UCSD-AML1 (cell line): Measurements from ENCODE around the gene RYR1.
"Not testable (repeated sequence)": the region's sequence is repeated elsewhere in the genome, so short reads cannot be mapped to it uniquely, and the experiment has no call there.

Experiments used
- DNase-seq: peaks from one replicate; lab custom pipeline; 2025; ENCODE audit not compliant: unreplicated experiment; lab: John Stamatoyannopoulos, UW

The RYR1 gene

GRCh38 chr19:38425810-38426466 is 7.6 kb upstream of the RYR1 start, which contains the start of gene RASGRP4:
RASGRP4 (minus strand) TSS chr19:38426219; CDS start chr19:38426091, 128 bp downstream.
- peak; percentile 90 for DNase-seq

- DNase-seq, result not testable (repeated sequence)
These were observed 6.3 kb upstream of the RYR1 start for GRCh38 chr19:38427035-38427677.

DNA sequence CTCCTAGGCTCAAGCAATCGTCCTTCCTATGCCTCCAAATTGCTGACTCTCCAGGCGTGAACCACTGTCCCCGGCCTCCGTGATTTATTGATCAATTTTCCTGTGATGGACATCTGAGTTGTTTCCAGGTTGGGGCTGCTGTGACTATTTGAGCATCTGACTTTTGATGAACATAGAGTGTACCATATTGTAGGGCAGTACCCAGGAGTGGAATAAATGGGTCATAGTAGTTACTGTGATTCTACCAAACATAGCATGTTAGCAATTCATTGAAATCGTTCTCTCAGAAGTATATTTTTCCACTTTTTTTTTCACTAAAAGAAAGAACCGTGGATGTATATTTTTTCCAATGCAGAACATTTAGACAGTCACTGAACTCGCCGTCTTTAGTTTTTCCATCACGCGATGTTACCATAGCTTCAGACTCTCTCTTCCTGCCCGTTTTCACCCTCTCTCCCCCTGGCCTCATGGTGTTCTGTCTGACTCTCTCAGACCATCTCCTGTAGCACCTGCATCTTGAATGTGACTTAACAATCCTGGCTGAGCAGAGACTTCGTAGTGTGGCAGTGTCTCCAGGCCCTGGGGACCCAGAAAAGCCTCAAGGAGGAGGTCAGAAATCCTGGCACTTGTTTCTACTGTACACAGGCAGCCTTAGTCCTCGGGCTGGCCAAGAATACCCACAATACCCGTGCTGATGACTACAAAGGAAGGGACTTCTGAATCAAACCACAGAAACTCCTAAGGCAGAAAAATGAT is 4.3 kb upstream of the RYR1 start:
- peak; percentile 26 for DNase-seq

DNA sequence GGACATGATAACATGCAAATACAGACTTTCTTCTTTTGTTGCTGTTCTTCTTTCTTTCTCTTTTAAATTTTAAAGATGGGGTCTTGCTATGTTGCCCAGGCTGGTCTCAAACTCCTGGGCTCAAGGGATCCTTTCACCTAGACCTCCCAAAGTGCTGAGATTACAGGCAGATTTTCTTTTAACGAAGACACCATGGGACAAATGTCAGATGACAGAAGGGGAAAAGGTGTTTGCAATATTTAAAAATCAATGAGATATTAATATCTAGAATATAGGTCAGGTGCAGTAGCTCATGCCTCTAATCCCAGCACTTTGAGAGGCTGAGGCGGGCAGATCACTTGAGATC is 3.7 kb upstream of the RYR1 start:
- DNase-seq, result no peak

GRCh38 chr19:38430931-38431330 is 2.6 kb upstream of the RYR1 start:
- DNase-seq, result no peak

DNA sequence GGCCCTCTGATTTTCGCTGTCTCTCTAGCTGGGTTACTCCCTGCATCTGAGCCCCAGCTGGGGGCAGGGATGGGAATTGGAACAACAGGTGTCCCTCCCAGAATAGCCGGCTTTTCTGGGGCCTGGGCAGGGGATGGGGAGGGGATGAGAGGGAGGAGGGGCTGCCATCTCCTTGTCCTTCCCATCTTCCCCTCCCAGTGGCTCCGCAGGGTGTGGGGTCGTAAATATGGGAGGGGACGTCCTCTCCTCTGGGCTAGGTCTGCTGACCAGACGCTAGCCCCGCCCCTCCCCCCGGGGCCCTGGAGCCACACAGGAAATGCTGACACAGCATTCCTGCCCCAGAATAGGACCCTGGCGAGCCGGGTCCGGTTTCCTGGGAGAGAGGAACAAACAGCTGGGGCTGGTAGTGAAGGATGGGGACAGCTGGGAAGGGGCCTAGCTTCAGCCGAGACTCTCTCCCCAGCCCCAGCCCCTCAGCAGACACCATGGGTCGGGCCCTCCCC is 1.1 kb downstream of the RYR1 start:
- peak; percentile 65 for DNase-seq

GRCh38 chr19:38437295-38437694 is 3.8 kb downstream of the RYR1 start:
- DNase-seq, result no peak

GRCh38 chr19:38437917-38438316 is 4.4 kb downstream of the RYR1 start:
- no peak for DNase-seq

DNA sequence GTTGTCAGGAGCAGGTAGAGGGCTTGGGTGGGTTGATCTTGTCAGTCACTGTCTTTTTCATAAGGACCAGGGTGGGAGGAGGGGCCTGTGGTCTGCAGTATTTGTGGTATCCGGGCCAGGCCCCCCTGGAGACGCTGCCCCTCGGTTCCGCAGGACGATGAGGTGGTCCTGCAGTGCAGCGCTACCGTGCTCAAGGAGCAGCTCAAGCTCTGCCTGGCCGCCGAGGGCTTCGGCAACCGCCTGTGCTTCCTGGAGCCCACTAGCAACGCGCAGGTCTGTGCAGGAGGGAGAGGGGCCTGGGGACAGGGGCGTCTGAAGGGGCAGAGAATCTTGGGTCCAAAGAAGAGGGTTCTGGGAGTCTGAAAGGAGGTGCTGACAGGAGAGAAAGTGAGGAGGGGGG is 7.1 kb downstream of the RYR1 start:
- DNase-seq, result no peak

GRCh38 chr19:38441657-38442348 is 8.3 kb downstream of the RYR1 start:
- peak; percentile 45 for DNase-seq

DNA sequence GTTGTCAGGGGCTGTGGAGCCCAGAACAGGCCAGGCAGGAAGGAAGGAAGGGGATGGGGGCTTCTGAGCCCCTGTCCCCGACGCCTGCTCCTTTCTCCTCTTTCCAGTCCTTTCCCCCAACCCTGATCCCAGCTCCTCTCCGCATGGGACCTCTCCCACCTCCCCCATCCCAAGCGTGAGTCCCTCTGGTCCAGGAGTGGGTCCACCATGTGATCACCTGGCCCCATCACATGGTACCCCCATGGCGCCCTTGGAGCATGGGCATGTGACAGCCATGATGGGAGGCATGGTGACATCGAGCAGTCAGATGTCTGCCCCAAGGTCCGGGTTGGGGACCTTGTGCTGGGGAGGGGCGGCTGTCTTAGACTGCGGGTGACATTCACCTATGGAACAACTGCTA is 9.2 kb downstream of the RYR1 start:
- no peak for DNase-seq

- DNase-seq, result no peak
These were observed 10.0 kb downstream of the RYR1 start for GRCh38 chr19:38443458-38443999.

- no peak for DNase-seq
These were observed 10.5 kb downstream of the RYR1 start for GRCh38 chr19:38444026-38444425.

- DNase-seq, result no peak
These were observed 11.9 kb downstream of the RYR1 start for GRCh38 chr19:38445362-38445761.

DNA sequence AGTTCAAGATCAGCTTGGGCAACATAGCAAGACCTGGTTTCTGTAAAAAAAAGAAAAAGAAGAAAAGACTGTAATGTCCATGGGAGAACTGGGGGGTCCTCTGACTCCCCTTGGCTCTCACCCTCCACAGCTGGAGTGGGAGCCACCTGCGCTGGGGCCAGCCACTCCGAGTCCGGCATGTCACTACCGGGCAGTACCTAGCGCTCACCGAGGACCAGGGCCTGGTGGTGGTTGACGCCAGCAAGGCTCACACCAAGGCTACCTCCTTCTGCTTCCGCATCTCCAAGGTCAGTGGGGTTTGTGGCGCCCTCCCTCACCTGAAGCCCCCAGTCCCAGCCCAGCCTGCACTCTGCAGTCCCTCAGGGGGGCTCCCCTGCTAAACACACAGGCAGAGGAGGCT is 14.7 kb downstream of the RYR1 start:
- no peak for DNase-seq

DNA sequence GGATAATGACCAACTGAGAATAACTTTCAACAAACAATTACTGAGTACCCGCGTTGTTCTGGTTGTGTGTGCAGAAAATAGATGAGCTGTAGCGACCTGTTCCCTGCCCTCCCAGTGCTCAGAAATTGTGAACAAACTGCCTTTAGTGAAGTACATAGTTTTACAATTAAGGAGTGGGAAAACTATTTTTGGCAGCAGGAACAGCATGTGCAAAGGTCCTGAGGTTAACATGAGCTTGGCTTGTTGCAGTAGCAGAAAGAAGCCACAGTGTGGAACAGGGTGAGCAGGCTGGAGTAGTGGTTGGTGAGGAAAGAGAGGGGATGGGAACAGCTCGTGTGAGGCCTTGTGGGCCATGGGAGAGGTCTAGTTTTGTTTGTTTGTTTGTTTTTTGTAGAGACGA is 16.0 kb downstream of the RYR1 start:
- DNase-seq, result no peak

DNA sequence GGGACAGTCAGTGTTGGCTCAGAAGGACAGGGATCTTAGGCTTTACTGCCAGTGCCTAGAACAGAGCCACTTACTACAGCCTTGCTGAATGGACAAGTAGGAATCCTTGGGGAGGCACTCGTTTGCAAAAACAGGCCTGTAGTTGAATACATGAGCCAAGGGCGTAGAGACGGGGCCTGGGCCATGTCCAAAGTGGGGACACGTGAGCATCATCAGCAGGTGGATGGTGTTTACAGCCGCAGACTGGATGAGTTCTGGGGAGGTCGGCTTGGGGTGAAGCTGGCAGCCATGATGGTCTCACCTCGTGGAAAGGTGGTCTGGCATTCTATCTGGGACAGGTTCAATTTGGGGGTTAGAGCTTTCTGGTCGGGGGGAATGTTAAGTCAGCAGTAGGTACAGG is 17.5 kb downstream of the RYR1 start:
- DNase-seq, result no peak

GRCh38 chr19:38451629-38452028 is 18.1 kb downstream of the RYR1 start:
- no peak for DNase-seq

DNA sequence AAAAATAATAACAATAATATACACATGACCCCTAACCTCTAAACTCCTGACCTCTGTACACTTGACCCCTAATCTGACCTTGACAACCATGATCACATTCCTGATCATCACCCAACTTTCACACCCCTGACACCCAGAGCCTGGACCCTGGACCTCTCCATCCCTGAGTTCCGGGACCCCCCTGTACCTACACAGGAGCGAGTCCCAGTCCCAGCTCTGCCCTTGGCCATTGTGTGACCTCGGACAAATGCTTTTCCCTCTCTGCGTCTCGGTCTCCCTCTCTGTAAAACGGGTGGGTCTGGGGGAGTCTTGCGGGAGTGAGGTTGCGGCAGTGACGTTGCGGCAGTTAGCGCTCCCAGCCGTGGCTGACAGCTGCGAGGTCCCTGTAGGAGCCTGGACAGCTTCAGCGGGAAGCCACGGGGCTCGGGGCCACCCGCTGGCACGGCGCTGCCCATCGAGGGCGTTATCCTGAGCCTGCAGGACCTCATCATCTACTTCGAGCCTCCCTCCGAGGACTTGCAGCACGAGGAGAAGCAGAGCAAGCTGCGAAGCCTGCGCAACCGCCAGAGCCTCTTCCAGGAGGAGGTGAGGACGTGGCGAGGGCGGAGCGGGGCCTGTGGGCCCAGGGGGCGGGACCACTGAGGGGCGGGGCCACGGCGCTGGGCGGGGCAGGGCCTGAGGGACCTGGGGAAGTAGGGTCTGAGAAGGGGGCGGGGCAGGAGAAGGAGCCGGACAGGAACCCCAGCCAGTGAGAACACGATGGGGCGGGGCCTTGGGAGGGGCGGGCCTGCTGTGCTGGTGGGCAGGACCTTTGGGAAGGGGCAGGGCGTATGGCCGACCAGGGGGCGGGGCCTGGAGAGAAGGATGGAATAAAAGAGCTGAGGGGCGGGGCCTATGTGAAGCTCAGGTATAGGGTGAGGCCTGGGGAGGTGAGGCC is 19.2 kb downstream of the RYR1 start:
- DNase-seq, result no peak

DNA sequence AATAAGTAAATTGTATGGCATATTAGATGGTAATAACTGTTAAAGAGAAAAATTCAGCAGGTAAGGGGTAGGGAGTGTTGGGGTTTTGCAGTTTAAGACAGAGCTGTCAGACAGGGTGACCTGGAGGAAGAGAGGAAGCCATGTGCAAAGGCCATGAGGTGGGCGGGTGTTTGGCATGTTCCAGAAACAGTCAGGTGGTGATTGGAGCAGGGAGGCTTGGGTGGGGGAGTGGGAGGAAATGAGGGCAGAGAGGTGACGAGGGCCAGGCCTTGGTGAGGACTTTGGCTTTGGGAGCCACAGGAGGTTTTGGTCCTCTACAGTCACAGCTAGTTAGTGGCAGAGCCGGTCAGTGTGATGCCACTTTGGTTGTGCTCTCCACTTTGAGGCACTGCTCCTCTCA is 20.1 kb downstream of the RYR1 start:
- DNase-seq, result no peak
